HPDE6-E6E7 (cell line): ENCODE measurements around the gene KMT2B.

Source experiments
- DNase-seq: peaks from one replicate; pipeline ENCODE4 v3.0.0; 2011; ENCODE audit warnings: missing footprints; ENCODE audit errors: extremely low spot score

KMT2B gene

GRCh38 chr19:35740423-35741202 is 22.8 kb downstream of the KMT2B start:
- peak; percentile 99 for DNase-seq

- DNase-seq = no peak
Measured at GRCh38 chr19:35741203-35741515, 23.4 kb downstream of the KMT2B start.

GRCh38 chr19:35742121-35742724 is 24.4 kb downstream of the KMT2B start, which contains the start of gene IGFLR1:
IGFLR1 (minus strand) TSS chr19:35742452; CDS start chr19:35741180, 1,272 bp downstream.
- no peak for DNase-seq

GRCh38 chr19:35743640-35744429 is 26.0 kb downstream of the KMT2B start:
- no peak for DNase-seq

GRCh38 chr19:35744430-35745327 is 26.9 kb downstream of the KMT2B start:
- DNase-seq = peak; percentile 83

- DNase-seq = peak; percentile 95
Measured at GRCh38 chr19:35745328-35746086, 27.7 kb downstream of the KMT2B start, which contains the start of the genes PSENEN and U2AF1L4. PSENEN (plus strand) TSS chr19:35745651; CDS start chr19:35745931, 280 bp downstream. U2AF1L4 (minus strand) TSS chr19:35745418; CDS start chr19:35745391, 27 bp downstream.

GRCh38 chr19:35746087-35746462 is 28.3 kb downstream of the KMT2B start:
- no peak for DNase-seq

GRCh38 chr19:35746531-35746930 is 28.7 kb downstream of the KMT2B start:
- DNase-seq = no peak

- DNase-seq = peak; percentile 98
Measured at GRCh38 chr19:35748106-35749020, 30.6 kb downstream of the KMT2B start, which contains the start of gene LIN37. LIN37 (plus strand) TSS chr19:35748576; CDS start chr19:35748725, 149 bp downstream.

GRCh38 chr19:35750167-35750566 is 32.4 kb downstream of the KMT2B start:
- no peak for DNase-seq

GRCh38 chr19:35751839-35752745 is 34.3 kb downstream of the KMT2B start:
- no peak for DNase-seq

- no peak for DNase-seq
Measured at GRCh38 chr19:35752746-35753350, 35.0 kb downstream of the KMT2B start.

GRCh38 chr19:35753634-35754369 is 36.0 kb downstream of the KMT2B start:
- no peak for DNase-seq

GRCh38 chr19:35754370-35755130 is 36.7 kb downstream of the KMT2B start:
- no peak for DNase-seq

GRCh38 chr19:35755131-35755549 is 37.3 kb downstream of the KMT2B start:
- no peak for DNase-seq
